HPDE6-E6E7 (cell line): ENCODE measurements around the gene FRMPD4.
A peak's percentile ranks its signal among the peaks of the same experiment; 100 is the strongest.

Source experiments
- DNase-seq: peaks from one replicate; pipeline ENCODE4 v3.0.0; 2011; ENCODE audit warnings: missing footprints; ENCODE audit errors: extremely low spot score

The FRMPD4 gene

GRCh38 chrX:12657433-12657832, 519.2 kb downstream of the FRMPD4 start:
- no peak for DNase-seq

GRCh38 chrX:12657881-12658280, 519.6 kb downstream of the FRMPD4 start:
- no peak for DNase-seq

GRCh38 chrX:12661464-12661863, 523.2 kb downstream of the FRMPD4 start:
- DNase-seq: no peak

- DNase-seq: no peak
These were observed 534.3 kb downstream of the FRMPD4 start for GRCh38 chrX:12672367-12673106.

- no peak for DNase-seq
These were observed 535.2 kb downstream of the FRMPD4 start for GRCh38 chrX:12673487-12673886.

GRCh38 chrX:12679522-12679921, 541.2 kb downstream of the FRMPD4 start:
- no peak for DNase-seq

GRCh38 chrX:12681047-12681446, 542.8 kb downstream of the FRMPD4 start:
- DNase-seq: no peak

GRCh38 chrX:12685541-12685940, 547.3 kb downstream of the FRMPD4 start:
- no peak for DNase-seq

GRCh38 chrX:12686331-12686730, 548.1 kb downstream of the FRMPD4 start:
- no peak for DNase-seq

- DNase-seq: no peak
These were observed 552.4 kb downstream of the FRMPD4 start for GRCh38 chrX:12690646-12691045.

- DNase-seq: no peak
These were observed 555.5 kb downstream of the FRMPD4 start for GRCh38 chrX:12693754-12694153.

GRCh38 chrX:12700745-12701144, 562.5 kb downstream of the FRMPD4 start:
- DNase-seq: no peak

- DNase-seq: peak; percentile 52
These were observed 563.4 kb downstream of the FRMPD4 start for GRCh38 chrX:12701628-12702027.

- DNase-seq: peak; percentile 14
These were observed 564.3 kb downstream of the FRMPD4 start for GRCh38 chrX:12702509-12703091.

GRCh38 chrX:12704706-12705105, 566.4 kb downstream of the FRMPD4 start:
- DNase-seq: no peak

GRCh38 chrX:12709047-12709446, 570.8 kb downstream of the FRMPD4 start:
- no peak for DNase-seq

- DNase-seq: no peak
These were observed 573.3 kb downstream of the FRMPD4 start for GRCh38 chrX:12711435-12712040.

- no peak for DNase-seq
These were observed 578.3 kb downstream of the FRMPD4 start for GRCh38 chrX:12716574-12716973.

- no peak for DNase-seq
These were observed 581.6 kb downstream of the FRMPD4 start for GRCh38 chrX:12719837-12720236.

GRCh38 chrX:12721042-12721441, 582.8 kb downstream of the FRMPD4 start:
- no peak for DNase-seq

GRCh38 chrX:12722314-12722713, 584.0 kb downstream of the FRMPD4 start:
- DNase-seq: no peak

- peak; percentile 72 for DNase-seq
These were observed 603.1 kb downstream of the FRMPD4 start for GRCh38 chrX:12741416-12741815.

GRCh38 chrX:12747433-12747832, 609.2 kb downstream of the FRMPD4 start:
- DNase-seq: no peak
